Measurements from ENCODE around the gene MMP20.

The MMP20 gene

DNA sequence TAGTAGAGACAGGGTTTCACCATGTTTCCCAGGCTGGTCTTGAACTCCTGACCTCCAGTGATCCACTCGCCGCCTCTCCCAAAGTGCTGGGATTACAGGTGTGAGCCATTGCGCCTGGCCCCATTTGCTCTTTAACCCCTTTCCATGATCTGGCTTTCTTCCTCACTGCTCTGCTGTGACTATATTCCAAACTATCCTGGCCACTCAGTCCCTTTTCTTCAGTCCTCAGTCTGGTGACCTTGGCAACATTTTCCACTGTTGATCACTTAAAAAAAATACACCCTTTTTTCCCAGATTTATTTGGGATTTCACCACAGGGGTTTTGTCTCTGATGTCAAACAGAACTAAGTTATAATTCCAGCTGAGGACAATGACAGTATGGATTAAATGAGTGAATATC, 24.5 kb downstream of the MMP20 start:
- H3K27me3 ChIP-seq (ENCODE audit: control insufficient read depth, insufficient read depth, low read length), result no peaks in the 10 kb centered on the region
- no peaks in the 10 kb centered on the region for H3K36me3 ChIP-seq (ENCODE audit: control insufficient read depth, insufficient read depth, low read length)
- no peaks in the 10 kb centered on the region for H3K79me2 ChIP-seq
- no peak overlapping the region for H3K27ac ChIP-seq
- H2AFZ ChIP-seq, result no peak overlapping the region
- TF ChIP-seq, protein P1, sequence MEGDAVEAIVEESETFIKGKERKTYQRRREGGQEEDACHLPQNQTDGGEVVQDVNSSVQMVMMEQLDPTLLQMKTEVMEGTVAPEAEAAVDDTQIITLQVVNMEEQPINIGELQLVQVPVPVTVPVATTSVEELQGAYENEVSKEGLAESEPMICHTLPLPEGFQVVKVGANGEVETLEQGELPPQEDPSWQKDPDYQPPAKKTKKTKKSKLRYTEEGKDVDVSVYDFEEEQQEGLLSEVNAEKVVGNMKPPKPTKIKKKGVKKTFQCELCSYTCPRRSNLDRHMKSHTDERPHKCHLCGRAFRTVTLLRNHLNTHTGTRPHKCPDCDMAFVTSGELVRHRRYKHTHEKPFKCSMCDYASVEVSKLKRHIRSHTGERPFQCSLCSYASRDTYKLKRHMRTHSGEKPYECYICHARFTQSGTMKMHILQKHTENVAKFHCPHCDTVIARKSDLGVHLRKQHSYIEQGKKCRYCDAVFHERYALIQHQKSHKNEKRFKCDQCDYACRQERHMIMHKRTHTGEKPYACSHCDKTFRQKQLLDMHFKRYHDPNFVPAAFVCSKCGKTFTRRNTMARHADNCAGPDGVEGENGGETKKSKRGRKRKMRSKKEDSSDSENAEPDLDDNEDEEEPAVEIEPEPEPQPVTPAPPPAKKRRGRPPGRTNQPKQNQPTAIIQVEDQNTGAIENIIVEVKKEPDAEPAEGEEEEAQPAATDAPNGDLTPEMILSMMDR (IDR thresholded peaks at IDR 0.05), result no peak
- H3K9ac ChIP-seq, result no peak overlapping the region
- no peaks in the 10 kb centered on the region for H3K4me1 ChIP-seq
- no peaks in the 10 kb centered on the region for H3K9me3 ChIP-seq (ENCODE audit: control insufficient read depth, low read length)
- H3K4me3 ChIP-seq (ENCODE audit: low read depth, low read length), result no peak overlapping the region
- no peak overlapping the region for H3K4me2 ChIP-seq (ENCODE audit: low read length)

DNA sequence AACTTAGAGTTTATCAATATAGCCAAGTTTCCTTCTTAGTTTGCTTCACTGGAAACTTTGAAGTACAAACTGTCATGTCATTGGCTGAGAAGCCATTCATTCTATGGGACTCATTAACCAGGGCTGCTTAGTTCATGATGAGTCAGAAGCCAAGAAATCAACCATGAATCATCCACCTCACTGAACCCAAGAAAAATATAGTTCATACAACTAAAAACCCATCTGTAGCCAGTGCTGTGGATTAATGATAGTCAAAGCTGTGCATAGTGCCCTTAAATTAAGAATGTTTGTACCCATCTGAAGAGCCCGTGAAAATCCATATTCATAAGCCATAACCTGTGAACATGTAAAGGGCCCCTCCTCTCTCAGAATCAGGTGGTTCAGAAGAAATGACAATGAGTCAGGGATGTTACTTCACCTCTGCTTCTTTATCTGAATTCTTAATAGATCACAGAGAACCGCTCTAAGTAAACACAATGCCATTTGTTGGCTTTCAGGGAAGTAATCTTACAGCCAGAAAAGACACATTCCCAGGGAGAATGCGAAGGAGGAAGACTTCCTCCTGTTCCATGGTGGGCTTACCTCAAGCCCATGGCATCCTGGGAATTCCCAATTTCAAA, 25.4 kb downstream of the MMP20 start:
- Histone ChIP-seq H3K36me3 (ENCODE audit: control insufficient read depth, insufficient read depth, low read length) (no peaks in the 10 kb centered on the region), H3K27ac (no peak overlapping the region), H3K4me3 (ENCODE audit: low read depth, low read length) (no peak overlapping the region), H3K4me1 (no peaks in the 10 kb centered on the region), H2AFZ (no peak overlapping the region), H3K79me2 (no peaks in the 10 kb centered on the region), H3K9ac (no peak overlapping the region), H3K27me3 (ENCODE audit: control insufficient read depth, insufficient read depth, low read length) (no peaks in the 10 kb centered on the region), H3K4me2 (ENCODE audit: low read length) (no peak overlapping the region), H3K9me3 (ENCODE audit: control insufficient read depth, low read length) (no peaks in the 10 kb centered on the region)
- TF ChIP-seq, protein P1 (IDR thresholded peaks at IDR 0.05), result no peak

DNA sequence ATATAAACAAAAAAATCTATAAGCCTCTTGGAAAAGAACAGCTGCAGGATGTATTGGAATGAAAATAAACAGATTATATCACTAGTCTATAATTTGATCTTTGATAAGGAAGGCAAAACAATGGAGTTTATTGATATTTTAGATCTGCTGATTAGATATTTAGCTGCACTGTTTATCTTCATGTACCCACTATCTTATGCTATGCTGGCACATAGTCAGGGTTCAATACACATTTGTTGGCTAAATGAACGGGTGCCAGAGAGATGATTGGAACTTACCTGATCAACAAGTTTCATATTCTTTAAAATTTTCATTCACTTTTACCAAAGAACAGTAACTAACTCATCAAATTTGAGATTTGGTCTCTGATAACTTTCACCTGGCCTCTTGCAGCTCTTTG, 26.9 kb downstream of the MMP20 start:
- TF ChIP-seq, protein P1 (IDR thresholded peaks at IDR 0.05), result no peak
- Histone ChIP-seq H3K4me2 (ENCODE audit: low read length) (no peak overlapping the region), H3K9ac (no peak overlapping the region), H3K27me3 (ENCODE audit: control insufficient read depth, insufficient read depth, low read length) (no peaks in the 10 kb centered on the region), H2AFZ (no peak overlapping the region), H3K27ac (no peak overlapping the region), H3K9me3 (ENCODE audit: control insufficient read depth, low read length) (no peaks in the 10 kb centered on the region), H3K4me3 (ENCODE audit: low read depth, low read length) (no peak overlapping the region), H3K36me3 (ENCODE audit: control insufficient read depth, insufficient read depth, low read length) (no peaks in the 10 kb centered on the region), H3K4me1 (no peaks in the 10 kb centered on the region), H3K79me2 (no peaks in the 10 kb centered on the region)

DNA sequence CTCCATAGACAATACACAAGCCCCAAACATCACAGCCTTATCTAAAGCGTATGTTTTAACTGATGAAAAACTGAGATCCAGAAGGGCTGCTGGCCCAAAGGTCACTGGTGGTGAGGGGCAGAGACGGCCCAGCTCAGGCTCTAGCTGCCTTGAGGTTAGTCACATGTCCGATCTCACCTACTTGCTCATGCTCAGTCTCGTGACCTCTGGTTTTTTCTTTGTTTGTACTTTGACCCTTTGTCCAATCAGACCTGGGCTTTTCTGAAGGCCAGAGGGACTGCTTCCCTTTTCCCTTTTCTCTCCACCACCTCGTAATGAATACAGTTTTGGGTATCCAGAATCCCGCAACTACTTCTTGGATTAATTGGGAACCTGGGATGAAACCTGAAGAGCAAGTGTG, 28.6 kb downstream of the MMP20 start:
- Histone ChIP-seq H3K79me2 (no peaks in the 10 kb centered on the region), H3K9me3 (ENCODE audit: control insufficient read depth, low read length) (no peaks in the 10 kb centered on the region), H3K4me2 (ENCODE audit: low read length) (no peak overlapping the region), H2AFZ (no peak overlapping the region), H3K4me3 (ENCODE audit: low read depth, low read length) (no peak overlapping the region), H3K27ac (no peak overlapping the region), H3K4me1 (no peaks in the 10 kb centered on the region), H3K27me3 (ENCODE audit: control insufficient read depth, insufficient read depth, low read length) (no peaks in the 10 kb centered on the region), H3K36me3 (ENCODE audit: control insufficient read depth, insufficient read depth, low read length) (no peaks in the 10 kb centered on the region), H3K9ac (no peak overlapping the region)
- TF ChIP-seq, protein P1 (IDR thresholded peaks at IDR 0.05), result no peak
